HUES64 (cell line): Measurements from ENCODE around the gene TTC29.
"Not testable (repeated sequence)": the region's sequence is repeated elsewhere in the genome, so short reads cannot be mapped to it uniquely, and the experiment has no call there.

Experiments used
- H3K27ac ChIP-seq: 2 replicates; pipeline ENCODE4 v1.7.0; 2013; ENCODE audit warnings: low read depth, low read length, inconsistent platforms
- H3K27me3 ChIP-seq: 2 replicates; pipeline ENCODE4 v1.6.1; 2013; ENCODE audit warnings: mild to moderate bottlenecking, low read length; ENCODE audit not compliant: insufficient read depth
- H3K36me3 ChIP-seq: 2 replicates; pipeline ENCODE4 v1.6.1; 2013; ENCODE audit warnings: mild to moderate bottlenecking, low read length; ENCODE audit not compliant: insufficient read depth
- H3K4me1 ChIP-seq: 2 replicates; pipeline ENCODE4 v1.6.1; 2013; ENCODE audit warnings: mild to moderate bottlenecking, low read length, moderate library complexity; ENCODE audit not compliant: insufficient read depth
- H3K4me3 ChIP-seq: 2 replicates; pipeline ENCODE4 v1.5.1; 2013; ENCODE audit warnings: mild to moderate bottlenecking, low read length, moderate library complexity
- H3K9ac ChIP-seq: 2 replicates; pipeline ENCODE4 v1.6.1; 2013; ENCODE audit warnings: mild to moderate bottlenecking, low read depth, low read length
- H3K9me3 ChIP-seq: 2 replicates; pipeline ENCODE4 v1.6.1; 2013; ENCODE audit warnings: low read depth, low read length; ENCODE audit not compliant: insufficient read depth
- WGBS: fragments of 150-250, 120-280 bp; methylation state at CpG from one replicate; pipeline ENCODE4 v1.1.7; 2013; ENCODE audit warnings: missing lambda C conversion rate; 5-methylcytosine and 5-hydroxymethylcytosine counted together

TTC29 gene

GRCh38 chr4:146795711-146796110 lies 150.0 kb downstream of the TTC29 start:
- no peaks in the 10 kb centered on the region for H3K27me3 ChIP-seq
- no peak overlapping the region for H3K9ac ChIP-seq
- no peak overlapping the region for H3K27ac ChIP-seq
- WGBS, result 84% methylated on average over 2 of the region's 2 CpGs
- H3K36me3 ChIP-seq, result no peaks in the 10 kb centered on the region
- H3K9me3 ChIP-seq, result no peaks in the 10 kb centered on the region
- H3K4me1 ChIP-seq, result no peaks in the 10 kb centered on the region
- H3K4me3 ChIP-seq, result no peak overlapping the region

GRCh38 chr4:146793727-146794126 lies 151.9 kb downstream of the TTC29 start:
- no peak overlapping the region for H3K9ac ChIP-seq
- H3K27ac ChIP-seq, result no peak overlapping the region
- no peaks in the 10 kb centered on the region for H3K36me3 ChIP-seq
- H3K27me3 ChIP-seq, result no peaks in the 10 kb centered on the region
- no peaks in the 10 kb centered on the region for H3K4me1 ChIP-seq
- H3K4me3 ChIP-seq, result no peak overlapping the region
- no peaks in the 10 kb centered on the region for H3K9me3 ChIP-seq

- no peak overlapping the region for H3K27ac ChIP-seq
- no peaks in the 10 kb centered on the region for H3K9me3 ChIP-seq
- H3K4me3 ChIP-seq, result no peak overlapping the region
- WGBS, result 93% methylated on average over 1 of the region's 1 CpG
- H3K4me1 ChIP-seq, result no peaks in the 10 kb centered on the region
- H3K36me3 ChIP-seq, result no peaks in the 10 kb centered on the region
- no peaks in the 10 kb centered on the region for H3K27me3 ChIP-seq
- H3K9ac ChIP-seq, result no peak overlapping the region
Measured at GRCh38 chr4:146791439-146791838, 154.2 kb downstream of the TTC29 start.

GRCh38 chr4:146790515-146790914 lies 155.1 kb downstream of the TTC29 start:
- Histone ChIP-seq H3K27ac (no peak overlapping the region), H3K4me1 (no peaks in the 10 kb centered on the region), H3K36me3 (no peaks in the 10 kb centered on the region), H3K9me3 (no peaks in the 10 kb centered on the region), H3K4me3 (no peak overlapping the region), H3K27me3 (no peaks in the 10 kb centered on the region), H3K9ac (no peak overlapping the region)

GRCh38 chr4:146787731-146788130 lies 157.9 kb downstream of the TTC29 start:
- no peaks in the 10 kb centered on the region for H3K4me1 ChIP-seq
- no peak overlapping the region for H3K27ac ChIP-seq
- H3K4me3 ChIP-seq, result no peak overlapping the region
- H3K9ac ChIP-seq, result no peak overlapping the region
- H3K36me3 ChIP-seq, result no peaks in the 10 kb centered on the region
- WGBS, result 44% methylated on average over 3 of the region's 3 CpGs
- no peaks in the 10 kb centered on the region for H3K9me3 ChIP-seq
- no peaks in the 10 kb centered on the region for H3K27me3 ChIP-seq

GRCh38 chr4:146776691-146777090 lies 169.0 kb downstream of the TTC29 start:
- 94% methylated on average over 8 of the region's 8 CpGs for WGBS

GRCh38 chr4:146763560-146763959 lies 182.1 kb downstream of the TTC29 start:
- Histone ChIP-seq H3K4me3 (no peak overlapping the region), H3K27ac (no peak overlapping the region), H3K27me3 (no peaks in the 10 kb centered on the region), H3K9ac (no peak overlapping the region), H3K4me1 (no peaks in the 10 kb centered on the region), H3K9me3 (no peaks in the 10 kb centered on the region), H3K36me3 (no peaks in the 10 kb centered on the region)
- WGBS, result 100% methylated on average over 2 of the region's 2 CpGs

More at GRCh38 chr4:146776691-146777090, 169.0 kb downstream of the TTC29 start:
- Histone ChIP-seq H3K9ac (no peak overlapping the region), H3K9me3 (no peaks in the 10 kb centered on the region), H3K36me3 (no peaks in the 10 kb centered on the region), H3K4me1 (no peaks in the 10 kb centered on the region), H3K4me3 (no peak overlapping the region), H3K27me3 (no peaks in the 10 kb centered on the region), H3K27ac (no peak overlapping the region)

GRCh38 chr4:146762016-146762415 lies 183.6 kb downstream of the TTC29 start:
- no peaks in the 10 kb centered on the region for H3K27me3 ChIP-seq
- no peak overlapping the region for H3K4me3 ChIP-seq
- H3K27ac ChIP-seq, result no peak overlapping the region
- H3K9me3 ChIP-seq, result no peaks in the 10 kb centered on the region
- H3K4me1 ChIP-seq, result no peaks in the 10 kb centered on the region
- H3K36me3 ChIP-seq, result no peaks in the 10 kb centered on the region
- 91% methylated on average over 2 of the region's 2 CpGs for WGBS
- H3K9ac ChIP-seq, result no peak overlapping the region

- Histone ChIP-seq H3K9me3 (no peaks in the 10 kb centered on the region), H3K4me1 (no peaks in the 10 kb centered on the region), H3K27me3 (no peaks in the 10 kb centered on the region), H3K4me3 (no peak overlapping the region), H3K36me3 (no peaks in the 10 kb centered on the region), H3K27ac (no peak overlapping the region), H3K9ac (no peak overlapping the region)
- WGBS, result 57% methylated on average over 1 of the region's 2 CpGs
Measured at GRCh38 chr4:146742416-146742815, 203.2 kb downstream of the TTC29 start.

GRCh38 chr4:146739182-146739581 lies 206.5 kb downstream of the TTC29 start:
- Histone ChIP-seq H3K9ac (no peak overlapping the region), H3K4me3 (no peak overlapping the region), H3K27me3 (no peaks in the 10 kb centered on the region), H3K9me3 (no peaks in the 10 kb centered on the region), H3K4me1 (no peaks in the 10 kb centered on the region), H3K27ac (no peak overlapping the region), H3K36me3 (no peaks in the 10 kb centered on the region)
- WGBS, result 80% methylated on average over 3 of the region's 3 CpGs

GRCh38 chr4:146723519-146723918 lies 222.1 kb downstream of the TTC29 start:
- not testable (repeated sequence) for H3K4me3 ChIP-seq, H3K4me1 ChIP-seq, H3K9ac ChIP-seq, H3K27me3 ChIP-seq, H3K27ac ChIP-seq, H3K9me3 ChIP-seq, H3K36me3 ChIP-seq
- 70% methylated on average over 1 of the region's 1 CpG for WGBS

GRCh38 chr4:146709956-146710355 lies 235.7 kb downstream of the TTC29 start:
- Histone ChIP-seq H3K27ac (no peak overlapping the region), H3K9me3 (no peaks in the 10 kb centered on the region), H3K9ac (no peak overlapping the region), H3K36me3 (no peaks in the 10 kb centered on the region), H3K4me3 (no peak overlapping the region), H3K27me3 (no peaks in the 10 kb centered on the region), H3K4me1 (no peaks in the 10 kb centered on the region)
- 100% methylated on average over 1 of the region's 3 CpGs for WGBS
